Dendritic cell treated with granulocyte-macrophage colony-stimulating factor and Interleukin-4, amounts not matched to agents 40 ng/mL and 50 ng/mL, for 4 days (primary cell): ENCODE measurements around the gene PRPSAP1.

Experiments
- H3K27ac Mint-ChIP-seq: one replicate; pipeline ENCODE4 v1.8.0; 2022; ENCODE audit warnings: mild to moderate bottlenecking, mixed read lengths
- H3K27me3 Mint-ChIP-seq: one replicate; pipeline ENCODE4 v1.8.0; 2022; ENCODE audit warnings: mild to moderate bottlenecking, mixed read lengths
- H3K36me3 Mint-ChIP-seq: one replicate; pipeline ENCODE4 v1.8.0; 2022; ENCODE audit warnings: low read depth, mixed read lengths
- H3K4me1 Mint-ChIP-seq: one replicate; pipeline ENCODE4 v1.8.0; 2022; ENCODE audit warnings: low read depth, mixed read lengths
- H3K4me3 Mint-ChIP-seq: one replicate; pipeline ENCODE4 v1.8.0; 2022; ENCODE audit warnings: mild to moderate bottlenecking, moderate library complexity, mixed read lengths
- H3K9me3 Mint-ChIP-seq: one replicate; pipeline ENCODE4 v1.8.0; 2022; ENCODE audit warnings: mixed read lengths
- intact Hi-C: fragments of 100-400 bp; cut with micrococcal nuclease; formaldehyde crosslinking; loops from one replicate; pipeline ENCODE4 v1.15.0; 2022

Gene PRPSAP1

DNA sequence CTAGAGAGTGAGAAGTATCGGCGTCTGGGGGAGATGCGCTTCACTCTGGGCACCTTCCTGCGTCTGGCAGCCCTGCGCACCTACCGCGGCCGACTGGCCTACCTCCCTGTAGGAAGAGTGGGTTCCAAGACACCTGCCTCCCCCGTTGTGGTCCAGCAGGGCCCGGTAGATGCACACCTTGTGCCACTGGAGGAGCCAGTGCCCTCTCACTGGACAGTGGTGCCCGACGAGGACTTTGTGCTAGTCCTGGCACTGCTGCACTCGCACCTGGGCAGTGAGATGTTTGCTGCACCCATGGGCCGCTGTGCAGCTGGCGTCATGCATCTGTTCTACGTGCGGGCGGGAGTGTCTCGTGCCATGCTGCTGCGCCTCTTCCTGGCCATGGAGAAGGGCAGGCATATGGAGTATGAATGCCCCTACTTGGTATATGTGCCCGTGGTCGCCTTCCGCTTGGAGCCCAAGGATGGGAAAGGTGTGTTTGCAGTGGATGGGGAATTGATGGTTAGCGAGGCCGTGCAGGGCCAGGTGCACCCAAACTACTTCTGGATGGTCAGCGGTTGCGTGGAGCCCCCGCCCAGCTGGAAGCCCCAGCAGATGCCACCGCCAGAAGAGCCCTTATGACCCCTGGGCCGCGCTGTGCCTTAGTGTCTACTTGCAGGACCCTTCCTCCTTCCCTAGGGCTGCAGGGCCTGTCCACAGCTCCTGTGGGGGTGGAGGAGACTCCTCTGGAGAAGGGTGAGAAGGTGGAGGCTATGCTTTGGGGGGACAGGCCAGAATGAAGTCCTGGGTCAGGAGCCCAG, 33.5 kb upstream of the PRPSAP1 start:
- Mint-ChIP-seq H3K4me3 (no peak overlapping the region), H3K27ac (no peak overlapping the region), H3K9me3 (no peaks in the 10 kb centered on the region), H3K4me1 (peaks cover 37% of the 10 kb centered on the region), H3K36me3 (peaks cover 43% of the 10 kb centered on the region), H3K27me3 (no peaks in the 10 kb centered on the region)
- intact Hi-C loops, result loop anchor here (10.0 kb wide), 1 partner anchor 108 kb away; no protein-coding TSS in a partner anchor

DNA sequence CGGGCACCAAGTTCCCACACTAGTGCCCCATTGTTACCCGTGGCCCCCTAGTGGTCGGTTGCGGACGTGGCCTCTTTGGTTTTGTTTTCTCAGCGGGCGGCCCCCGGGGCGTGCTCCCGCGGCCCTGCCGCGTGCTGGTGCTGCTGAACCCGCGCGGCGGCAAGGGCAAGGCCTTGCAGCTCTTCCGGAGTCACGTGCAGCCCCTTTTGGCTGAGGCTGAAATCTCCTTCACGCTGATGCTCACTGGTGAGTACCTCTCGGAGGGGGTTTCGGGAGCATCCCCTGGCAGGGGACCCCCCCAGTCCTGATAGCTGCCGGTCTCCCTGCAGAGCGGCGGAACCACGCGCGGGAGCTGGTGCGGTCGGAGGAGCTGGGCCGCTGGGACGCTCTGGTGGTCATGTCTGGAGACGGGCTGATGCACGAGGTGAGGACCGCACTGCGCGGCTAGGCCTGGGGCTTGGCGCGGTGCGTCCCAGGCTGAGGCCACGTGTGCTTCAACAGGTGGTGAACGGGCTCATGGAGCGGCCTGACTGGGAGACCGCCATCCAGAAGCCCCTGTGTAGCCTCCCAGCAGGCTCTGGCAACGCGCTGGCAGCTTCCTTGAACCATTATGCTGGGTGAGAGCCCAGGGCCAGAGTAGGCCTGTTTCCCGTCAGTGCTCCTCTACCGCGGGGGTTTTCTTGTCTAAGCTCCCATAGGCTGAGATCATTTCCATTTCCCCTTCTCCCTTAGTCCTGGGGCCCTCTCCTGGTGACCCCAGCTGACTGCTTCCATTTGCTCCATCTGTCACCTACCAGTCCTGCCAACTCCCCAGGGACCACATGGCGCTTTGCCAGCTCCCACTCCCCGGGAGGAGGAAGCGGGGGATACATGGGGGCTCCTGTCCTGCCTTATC, 32.4 kb upstream of the PRPSAP1 start:
- H3K36me3 Mint-ChIP-seq, result peaks cover 32% of the 10 kb centered on the region

DNA sequence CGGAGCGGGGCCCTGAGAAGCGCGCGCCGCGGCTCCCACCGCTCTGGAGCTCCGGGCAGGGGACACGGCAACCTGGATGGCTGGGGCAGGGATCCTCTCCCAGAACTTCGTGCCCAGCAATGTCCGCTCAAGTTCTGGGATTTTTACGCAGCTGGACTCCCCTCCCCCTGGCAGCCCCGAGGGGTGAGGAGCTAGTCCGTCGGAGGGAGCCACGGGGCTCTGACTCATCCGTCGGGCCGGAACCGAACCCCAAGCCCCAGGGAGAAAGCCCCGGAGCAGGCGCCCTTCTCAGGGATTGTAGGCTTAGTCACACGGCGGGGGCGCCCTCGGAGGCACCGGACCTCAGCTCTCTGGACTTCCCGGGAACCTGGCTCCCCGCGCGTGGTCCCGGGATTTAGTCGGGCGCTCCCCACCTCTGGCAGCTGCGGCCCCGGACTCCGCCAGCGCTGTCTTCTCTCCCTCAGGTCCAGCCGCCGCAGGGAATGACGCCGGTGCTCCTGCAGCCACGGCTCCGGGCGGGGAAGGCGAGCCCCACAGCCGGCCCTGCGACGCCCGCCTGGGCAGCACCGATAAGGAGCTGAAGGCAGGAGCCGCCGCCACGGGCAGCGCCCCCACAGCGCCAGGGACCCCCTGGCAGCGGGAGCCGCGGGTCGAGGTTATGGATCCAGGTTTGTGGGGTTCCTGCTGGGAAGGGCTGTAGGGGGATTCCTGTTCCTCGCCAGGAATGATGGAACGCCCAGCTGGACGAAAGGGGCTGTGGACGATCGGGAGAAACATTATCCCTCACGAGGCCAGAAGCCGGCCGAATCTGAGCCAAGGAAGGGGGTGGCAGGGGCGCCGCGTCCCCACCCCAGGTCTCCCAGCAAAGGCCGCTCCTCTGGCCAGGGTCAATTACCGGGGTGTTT, 31.5 kb upstream of the PRPSAP1 start:
- peak overlapping the region; percentile 76 for H3K4me3 Mint-ChIP-seq

More for the DNA sequence above, 32.4 kb upstream of the PRPSAP1 start:
- Mint-ChIP-seq H3K27ac (no peak overlapping the region), H3K9me3 (no peaks in the 10 kb centered on the region), H3K27me3 (no peaks in the 10 kb centered on the region), H3K4me3 (peak overlapping the region; percentile 76), H3K4me1 (peaks cover 48% of the 10 kb centered on the region)
- intact Hi-C loops, result loop anchor here (2.0 to 10.0 kb wide), 2 partner anchors 31 to 109 kb away; no protein-coding TSS in a partner anchor

DNA sequence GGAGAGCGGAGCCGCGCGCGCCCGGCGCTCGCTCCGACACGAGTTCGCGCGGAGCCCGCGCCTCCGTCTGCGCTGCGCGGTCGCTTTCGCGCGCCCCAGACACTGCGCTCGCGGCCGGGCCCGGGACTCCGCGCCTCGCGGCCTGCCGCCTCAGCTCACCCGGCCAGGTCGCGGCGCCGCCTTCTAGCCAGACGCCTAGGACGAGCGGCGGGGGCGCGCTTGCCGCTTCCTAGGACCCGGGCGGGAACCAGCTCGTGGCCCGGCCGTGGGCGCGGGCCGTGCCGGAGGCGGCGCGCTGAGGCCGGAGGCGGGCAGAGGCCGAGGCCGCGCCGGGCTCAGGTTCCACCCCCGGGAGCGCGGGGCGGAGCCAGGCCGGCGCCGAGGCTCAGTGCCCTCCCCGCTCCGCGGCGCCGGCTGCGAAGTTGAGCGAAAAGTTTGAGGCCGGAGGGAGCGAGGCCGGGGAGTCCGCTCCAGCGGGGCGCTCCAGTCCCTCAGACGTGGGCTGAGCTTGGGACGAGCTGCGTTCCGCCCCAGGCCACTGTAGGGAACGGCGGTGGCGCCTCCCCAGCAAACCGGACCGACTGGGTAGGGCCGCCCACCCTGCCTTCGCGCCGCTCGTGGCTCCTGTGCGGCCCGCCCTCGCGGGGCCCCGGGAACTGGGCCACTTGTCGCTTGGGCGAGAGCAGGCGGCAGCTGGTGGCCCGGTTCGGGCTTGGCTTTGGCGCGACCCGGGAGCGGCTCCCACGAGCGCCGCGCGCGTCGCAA, 30.7 kb upstream of the PRPSAP1 start, which contains the start of gene SPHK1:
Gene SPHK1 (plus strand): TSS at position 388 of the 765 bp plus-strand sequence. CDS start 1,036 bp downstream, outside the sequence.
- intact Hi-C loops, result loop anchor here (2.0 to 10.0 kb wide), 2 partner anchors 30 to 110 kb away; no protein-coding TSS in a partner anchor
- H3K36me3 Mint-ChIP-seq, result peaks cover 16% of the 10 kb centered on the region
- peak within 1 kb of the TSS; percentile 75 for H3K27ac Mint-ChIP-seq
- no peaks in the 10 kb centered on the region for H3K9me3 Mint-ChIP-seq
- peaks cover 54% of the 10 kb centered on the region for H3K4me1 Mint-ChIP-seq
- H3K27me3 Mint-ChIP-seq, result no peaks in the 10 kb centered on the region
- H3K4me3 Mint-ChIP-seq, result peak within 1 kb of the TSS; percentile 76

More for the DNA sequence above, 31.5 kb upstream of the PRPSAP1 start:
- peak overlapping the region; percentile 37 for H3K27ac Mint-ChIP-seq
- H3K27me3 Mint-ChIP-seq, result no peaks in the 10 kb centered on the region
- peaks cover 54% of the 10 kb centered on the region for H3K4me1 Mint-ChIP-seq
- intact Hi-C loops, result loop anchor here (2.0 to 10.0 kb wide), 2 partner anchors 30 to 110 kb away; no protein-coding TSS in a partner anchor
- H3K9me3 Mint-ChIP-seq, result no peaks in the 10 kb centered on the region
- peaks cover 23% of the 10 kb centered on the region for H3K36me3 Mint-ChIP-seq

DNA sequence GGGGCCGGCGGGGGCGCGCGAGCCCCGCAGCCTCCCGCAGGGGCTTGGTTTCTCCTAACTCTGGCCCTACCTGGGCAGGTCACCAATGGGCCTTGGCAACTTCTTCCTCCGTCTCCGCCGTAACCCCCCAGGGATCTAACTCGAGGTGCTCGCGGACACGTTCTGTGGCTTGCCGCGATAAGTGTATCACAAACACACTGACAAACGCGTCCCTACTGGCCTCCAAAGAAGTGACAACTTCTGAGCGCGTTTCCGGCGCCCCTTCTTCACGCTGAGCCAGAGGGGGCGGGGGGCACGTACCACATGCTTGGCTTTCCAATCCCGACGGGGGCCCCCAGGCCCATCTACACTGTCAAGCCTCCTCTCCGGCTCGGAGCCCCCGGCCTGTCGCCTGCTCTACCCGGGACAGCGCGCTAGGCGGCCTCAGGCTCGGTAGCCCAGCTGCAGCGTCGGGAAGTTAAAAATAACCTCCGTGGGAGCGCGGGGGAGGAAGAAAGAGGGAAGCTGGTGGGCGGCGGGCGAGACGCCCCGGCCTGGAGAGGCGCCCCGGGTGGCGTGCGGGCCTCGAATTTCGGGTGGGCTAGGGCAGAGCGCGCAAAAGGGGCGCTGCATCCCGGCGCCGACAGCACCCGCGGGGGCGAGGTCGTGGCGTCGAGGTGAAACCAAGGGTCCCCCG, 30.0 kb upstream of the PRPSAP1 start:
- peak overlapping the region; percentile 75 for H3K27ac Mint-ChIP-seq
- H3K9me3 Mint-ChIP-seq, result no peaks in the 10 kb centered on the region
- peaks cover 9% of the 10 kb centered on the region for H3K36me3 Mint-ChIP-seq
- H3K27me3 Mint-ChIP-seq, result no peaks in the 10 kb centered on the region
- peaks cover 54% of the 10 kb centered on the region for H3K4me1 Mint-ChIP-seq
- peak overlapping the region; percentile 76 for H3K4me3 Mint-ChIP-seq
- intact Hi-C loops, result loop anchor here (2.0 to 10.0 kb wide), 2 partner anchors 29 to 111 kb away; no protein-coding TSS in a partner anchor

DNA sequence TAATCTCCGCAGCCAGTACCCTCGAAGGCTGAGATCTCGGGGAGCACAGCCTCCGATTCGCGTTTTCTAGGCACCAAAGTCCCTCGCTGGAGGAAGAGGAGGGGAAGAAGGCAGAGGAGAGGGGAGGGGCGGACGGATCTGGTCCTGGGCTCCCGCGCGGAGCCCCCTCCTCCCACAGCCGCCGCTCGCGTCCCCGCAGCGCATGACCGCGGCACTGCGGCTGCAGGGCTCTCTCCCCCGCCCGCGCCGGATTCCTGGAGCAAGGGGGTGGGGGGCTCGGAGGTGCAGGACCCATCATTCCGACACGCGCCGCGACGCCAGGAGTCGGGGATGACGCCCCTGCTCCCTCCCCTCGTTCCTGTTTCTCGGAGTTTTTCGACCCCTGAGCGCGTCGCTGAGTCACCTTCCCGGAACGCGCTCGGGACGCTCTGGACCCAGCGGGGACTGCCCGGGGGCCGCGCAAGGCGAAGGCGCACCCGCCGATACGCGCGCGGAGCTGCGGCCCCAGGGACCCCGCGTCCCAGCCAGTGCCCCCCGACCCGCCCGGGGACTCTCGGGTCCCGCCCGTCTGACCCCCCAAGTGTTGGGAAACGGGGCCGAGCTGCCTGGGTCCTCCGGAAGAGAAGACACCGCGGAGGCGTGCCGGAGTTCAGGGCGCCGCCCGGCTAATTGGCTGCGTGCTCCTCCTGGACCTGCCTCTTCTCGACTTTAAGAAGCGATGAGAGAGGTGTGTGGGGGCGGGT, 29.3 kb upstream of the PRPSAP1 start:
- peaks cover 53% of the 10 kb centered on the region for H3K4me1 Mint-ChIP-seq
- peaks cover 4% of the 10 kb centered on the region for H3K36me3 Mint-ChIP-seq
- intact Hi-C loops, result loop anchor here (10.0 kb wide), 1 partner anchor 112 kb away; no protein-coding TSS in a partner anchor

DNA sequence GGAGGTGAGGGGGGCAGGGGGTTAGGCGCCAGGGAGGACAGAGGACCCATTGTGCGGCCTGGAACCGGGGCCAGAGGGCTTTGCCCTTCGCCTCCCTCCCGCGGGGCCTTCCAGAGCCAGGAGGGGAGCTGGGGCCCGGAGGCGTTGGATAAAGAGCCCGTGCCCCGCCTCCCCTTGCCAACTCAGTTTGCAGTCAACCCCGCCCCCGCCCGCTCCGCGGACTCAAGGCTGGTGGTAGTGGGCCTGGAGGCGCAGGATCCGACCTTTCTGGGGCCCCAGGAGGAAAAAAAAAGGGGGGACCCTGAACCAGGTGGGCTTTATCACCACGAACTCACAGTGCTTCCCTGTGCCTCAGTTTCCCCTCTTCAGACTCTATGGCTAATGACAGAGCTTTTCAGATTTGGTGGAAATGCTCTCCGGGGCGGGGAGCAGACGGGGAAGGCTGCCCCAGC, 28.7 kb upstream of the PRPSAP1 start:
- intact Hi-C loops, result loop anchor here (10.0 kb wide), 1 partner anchor 112 kb away; no protein-coding TSS in a partner anchor
- no peaks in the 10 kb centered on the region for H3K9me3 Mint-ChIP-seq
- H3K36me3 Mint-ChIP-seq, result peaks cover 4% of the 10 kb centered on the region
- H3K27ac Mint-ChIP-seq, result peak overlapping the region; percentile 73
- H3K27me3 Mint-ChIP-seq, result no peaks in the 10 kb centered on the region
- peak overlapping the region; percentile 76 for H3K4me3 Mint-ChIP-seq
- peaks cover 50% of the 10 kb centered on the region for H3K4me1 Mint-ChIP-seq

More for the DNA sequence above, 29.3 kb upstream of the PRPSAP1 start:
- Mint-ChIP-seq H3K27ac (peak overlapping the region; percentile 75), H3K27me3 (no peaks in the 10 kb centered on the region), H3K9me3 (no peaks in the 10 kb centered on the region), H3K4me3 (peak overlapping the region; percentile 76)

DNA sequence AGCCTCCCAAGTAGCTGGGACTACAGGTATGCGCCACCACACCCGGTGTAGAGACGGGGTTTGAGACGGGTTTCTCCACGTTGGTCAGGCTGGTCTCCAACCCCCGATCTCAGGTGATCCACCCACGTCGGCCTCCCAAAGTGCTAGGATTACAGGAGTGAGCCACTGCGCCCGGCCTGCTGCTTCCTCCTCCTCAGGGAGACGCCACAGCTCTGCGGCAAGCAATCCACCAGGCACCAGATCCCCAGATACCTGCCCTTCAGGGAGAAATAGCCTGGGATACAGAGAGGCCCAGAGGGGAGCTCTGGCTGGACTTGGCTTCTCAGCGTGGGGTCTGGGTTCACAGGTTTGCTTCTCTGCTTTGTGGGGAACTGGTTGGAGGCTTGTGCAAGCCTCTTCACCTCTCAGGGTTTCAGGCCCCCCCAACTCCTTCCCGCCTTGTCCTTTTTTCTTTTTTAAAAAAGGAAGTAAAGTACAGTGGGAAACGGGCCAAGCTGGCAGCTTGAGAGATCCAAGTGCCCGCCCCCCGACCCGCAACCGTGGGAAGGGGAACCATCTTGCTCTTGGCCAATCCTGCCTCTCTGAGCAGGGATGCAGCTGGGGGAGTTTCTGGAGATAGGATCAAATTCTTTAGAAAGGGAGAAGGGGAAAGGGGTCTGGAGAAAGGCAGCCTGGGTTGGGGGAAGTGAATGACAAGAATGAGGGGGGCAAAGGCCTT, 28.1 kb upstream of the PRPSAP1 start:
- Mint-ChIP-seq H3K4me3 (peak overlapping the region; percentile 76), H3K4me1 (peaks cover 49% of the 10 kb centered on the region), H3K9me3 (no peaks in the 10 kb centered on the region), H3K36me3 (no peaks in the 10 kb centered on the region), H3K27ac (peak overlapping the region; percentile 73), H3K27me3 (no peaks in the 10 kb centered on the region)
- intact Hi-C loops, result loop anchor here (10.0 kb wide), 1 partner anchor 113 kb away; no protein-coding TSS in a partner anchor

DNA sequence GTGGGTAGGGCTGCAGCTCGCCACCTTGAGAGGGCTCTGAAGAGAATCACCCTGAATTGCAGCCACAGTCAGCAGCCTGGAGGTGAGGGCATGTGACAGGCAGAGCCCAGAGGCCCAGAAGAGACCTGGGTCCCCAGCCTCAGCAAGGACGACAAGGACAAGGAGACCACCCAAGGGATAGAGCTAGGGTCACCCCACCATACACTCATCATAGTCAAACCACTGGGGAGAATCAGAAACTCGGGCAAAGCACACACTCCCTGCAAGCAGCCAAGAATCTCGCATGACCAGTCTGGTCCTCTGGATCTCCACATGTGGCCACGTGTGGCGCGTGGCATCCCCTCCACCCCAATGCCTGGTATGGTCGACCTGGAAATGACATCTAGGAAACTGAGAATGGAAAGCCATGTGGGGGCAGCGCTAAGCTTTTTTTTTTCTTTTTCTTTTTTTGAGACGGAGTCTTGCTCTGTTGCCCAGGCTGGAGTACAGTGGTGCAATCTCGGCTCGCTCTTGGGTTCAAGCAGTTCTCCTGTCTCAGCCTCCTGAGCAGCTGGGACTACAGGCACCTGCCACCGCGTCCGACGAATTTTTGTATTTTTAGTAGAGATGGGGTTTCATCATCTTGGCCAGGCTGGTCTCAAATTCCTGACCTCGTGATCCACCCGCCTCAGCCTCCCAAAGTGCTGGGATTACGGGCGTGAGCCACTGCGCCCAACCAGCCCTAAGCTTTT, 26.1 kb upstream of the PRPSAP1 start:
- Mint-ChIP-seq H3K36me3 (no peaks in the 10 kb centered on the region), H3K4me3 (no peak overlapping the region), H3K9me3 (no peaks in the 10 kb centered on the region), H3K4me1 (peaks cover 36% of the 10 kb centered on the region), H3K27ac (no peak overlapping the region), H3K27me3 (peaks cover 3% of the 10 kb centered on the region)
- intact Hi-C loops, result loop anchor here (10.0 kb wide), 1 partner anchor 115 kb away; no protein-coding TSS in a partner anchor

DNA sequence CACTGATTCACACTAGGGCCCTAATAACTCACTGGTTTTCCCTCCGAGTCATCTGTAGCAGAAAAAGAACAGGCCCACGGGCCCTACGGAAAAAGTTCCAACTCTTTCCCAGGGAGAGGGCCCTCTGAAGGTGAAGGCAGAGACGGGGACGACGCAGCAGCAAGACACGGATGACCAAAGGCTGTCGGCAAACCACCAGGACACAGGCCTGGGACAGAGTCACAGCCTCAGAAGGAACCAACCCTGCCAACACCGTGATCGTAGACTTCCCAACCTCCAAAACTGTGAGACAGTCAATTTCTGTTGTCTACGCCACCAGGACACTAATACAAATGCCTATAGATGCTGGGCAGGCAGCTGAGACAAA, 25.5 kb upstream of the PRPSAP1 start:
- H3K4me1 Mint-ChIP-seq, result peaks cover 36% of the 10 kb centered on the region
- H3K9me3 Mint-ChIP-seq, result no peaks in the 10 kb centered on the region
- no peaks in the 10 kb centered on the region for H3K36me3 Mint-ChIP-seq
- H3K27ac Mint-ChIP-seq, result no peak overlapping the region
- H3K27me3 Mint-ChIP-seq, result peaks cover 4% of the 10 kb centered on the region
- intact Hi-C loops, result no loop called here
- H3K4me3 Mint-ChIP-seq, result no peak overlapping the region
